ENCODE results near the gene VASH2. TPM values are rescaled to one million over a fixed set of nuclear protein-coding genes. Genes with fewer than 3 reads are reported as not detected.

VASH2 gene
- total RNA-seq, 1 experiment from 2014 or later, result not detected

DNA sequence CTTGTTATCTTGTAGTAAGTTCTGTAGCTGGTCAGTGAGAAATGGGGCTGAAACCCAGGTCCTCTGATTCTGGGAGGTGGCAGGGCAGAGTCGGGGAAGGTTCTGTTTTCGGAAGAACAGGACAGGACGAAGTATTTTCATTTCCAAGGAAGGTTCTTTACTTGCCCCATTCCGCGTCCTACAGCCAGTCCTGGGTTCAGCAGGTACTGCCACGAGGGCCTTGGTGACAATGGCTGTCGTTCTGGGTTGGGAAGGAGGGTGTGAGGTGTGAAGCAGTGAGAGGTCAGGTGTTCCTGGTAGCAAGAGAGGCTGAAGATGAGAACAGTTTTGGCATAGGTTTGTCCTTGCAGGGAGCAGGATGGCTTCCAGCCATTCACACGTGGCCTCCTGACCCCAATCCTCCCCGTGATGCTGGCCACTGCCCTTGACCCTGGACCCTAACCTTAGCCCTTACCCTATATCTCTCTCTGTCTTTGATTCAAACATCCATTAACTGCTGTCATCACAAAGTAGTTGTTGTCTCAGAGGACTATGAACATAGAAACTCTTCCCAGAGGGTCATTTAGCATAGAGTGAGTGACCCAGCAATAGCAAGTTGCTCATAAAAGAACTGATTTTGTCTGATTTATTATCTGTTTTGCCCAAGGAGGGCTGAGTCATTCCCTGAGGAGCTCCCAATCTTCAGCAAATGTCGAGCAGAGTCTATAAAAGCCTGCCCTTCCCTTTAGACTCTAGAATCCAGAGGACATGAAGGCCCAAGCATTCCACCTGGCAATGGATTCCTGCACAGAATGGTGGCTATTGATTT is 25.0 kb downstream of the VASH2 start:
- no peak overlapping the region for H3K4me3 ChIP-seq (ENCODE audit: low read length)
- H3K9ac ChIP-seq (ENCODE audit: low read length), result no peak overlapping the region
- no peak for DNase-seq
- no peaks in the 10 kb centered on the region for H3K27me3 ChIP-seq (ENCODE audit: low read length)
- no peaks in the 10 kb centered on the region for H3K9me2 ChIP-seq (replicated peaks; ENCODE audit: insufficient read depth, low read length)
- no peak overlapping the region for H3K27ac ChIP-seq (ENCODE audit: low read length)
- H3K4me1 ChIP-seq (ENCODE audit: low read length), result no peaks in the 10 kb centered on the region
- no peaks in the 10 kb centered on the region for H3K9me3 ChIP-seq (ENCODE audit: low read length)
- H4K20me1 ChIP-seq (ENCODE audit: insufficient read depth, low read depth, low read length), result no peaks in the 10 kb centered on the region
- no peak overlapping the region for H2AFZ ChIP-seq (ENCODE audit: low read length)
- no peaks in the 10 kb centered on the region for H3K36me3 ChIP-seq (ENCODE audit: insufficient read depth, low read length)
- H3K4me2 ChIP-seq (ENCODE audit: low read depth, low read length, poor library complexity, severe bottlenecking), result no peak overlapping the region
- no peaks in the 10 kb centered on the region for H3K79me2 ChIP-seq (ENCODE audit: low read length)

DNA sequence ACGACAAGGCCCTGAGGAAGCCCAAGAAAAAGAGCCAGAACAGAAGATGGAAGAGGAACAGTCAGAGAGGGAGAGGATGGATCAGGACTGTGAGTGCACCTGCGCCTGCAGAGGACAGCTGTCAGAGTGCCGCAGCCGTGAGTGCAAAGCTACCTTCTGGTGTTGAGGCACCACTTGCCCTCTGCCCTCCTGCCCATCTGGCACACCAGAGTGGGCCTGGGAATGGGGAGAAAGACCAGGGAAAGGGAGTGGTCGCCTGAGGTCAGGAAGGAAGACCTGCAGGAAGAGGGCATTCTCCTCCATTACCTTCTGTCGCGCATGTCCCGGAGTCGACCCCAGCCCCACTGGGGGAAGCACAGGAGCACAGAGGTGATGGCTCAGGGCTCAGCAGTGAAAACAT is 26.2 kb downstream of the VASH2 start:
- no peaks in the 10 kb centered on the region for H3K4me1 ChIP-seq (ENCODE audit: low read length)
- no peak for DNase-seq
- H3K27ac ChIP-seq (ENCODE audit: low read length), result no peak overlapping the region

GRCh38 chr1:212977781-212978645 is 27.7 kb downstream of the VASH2 start:
- DNase-seq, result no peak
- Histone ChIP-seq H3K4me2 (ENCODE audit: low read depth, low read length, poor library complexity, severe bottlenecking) (no peak overlapping the region), H3K36me3 (ENCODE audit: insufficient read depth, low read length) (no peaks in the 10 kb centered on the region), H3K9me3 (ENCODE audit: low read length) (no peaks in the 10 kb centered on the region), H3K4me1 (ENCODE audit: low read length) (no peaks in the 10 kb centered on the region), H3K4me3 (ENCODE audit: low read length) (no peak overlapping the region), H3K27ac (ENCODE audit: low read length) (no peak overlapping the region), H3K9me2 (replicated peaks; ENCODE audit: insufficient read depth, low read length) (no peaks in the 10 kb centered on the region), H3K79me2 (ENCODE audit: low read length) (no peaks in the 10 kb centered on the region), H3K27me3 (ENCODE audit: low read length) (no peaks in the 10 kb centered on the region), H4K20me1 (ENCODE audit: insufficient read depth, low read depth, low read length) (no peaks in the 10 kb centered on the region), H2AFZ (ENCODE audit: low read length) (no peak overlapping the region), H3K9ac (ENCODE audit: low read length) (no peak overlapping the region)

More for the DNA sequence above, 26.2 kb downstream of the VASH2 start:
- Histone ChIP-seq H3K4me3 (ENCODE audit: low read length) (no peak overlapping the region), H3K9me3 (ENCODE audit: low read length) (no peaks in the 10 kb centered on the region), H3K9me2 (replicated peaks; ENCODE audit: insufficient read depth, low read length) (no peaks in the 10 kb centered on the region), H3K36me3 (ENCODE audit: insufficient read depth, low read length) (no peaks in the 10 kb centered on the region), H3K4me2 (ENCODE audit: low read depth, low read length, poor library complexity, severe bottlenecking) (no peak overlapping the region), H3K27me3 (ENCODE audit: low read length) (no peaks in the 10 kb centered on the region), H3K79me2 (ENCODE audit: low read length) (no peaks in the 10 kb centered on the region), H3K9ac (ENCODE audit: low read length) (no peak overlapping the region), H2AFZ (ENCODE audit: low read length) (no peak overlapping the region), H4K20me1 (ENCODE audit: insufficient read depth, low read depth, low read length) (no peaks in the 10 kb centered on the region)

- no peak overlapping the region for H3K4me2 ChIP-seq (ENCODE audit: low read depth, low read length, poor library complexity, severe bottlenecking)
- no peaks in the 10 kb centered on the region for H4K20me1 ChIP-seq (ENCODE audit: insufficient read depth, low read depth, low read length)
- H3K4me3 ChIP-seq (ENCODE audit: low read length), result no peak overlapping the region
- H3K4me1 ChIP-seq (ENCODE audit: low read length), result no peaks in the 10 kb centered on the region
- H2AFZ ChIP-seq (ENCODE audit: low read length), result no peak overlapping the region
- H3K9me3 ChIP-seq (ENCODE audit: low read length), result no peaks in the 10 kb centered on the region
- no peaks in the 10 kb centered on the region for H3K27me3 ChIP-seq (ENCODE audit: low read length)
- no peak overlapping the region for H3K9ac ChIP-seq (ENCODE audit: low read length)
- no peaks in the 10 kb centered on the region for H3K79me2 ChIP-seq (ENCODE audit: low read length)
- no peaks in the 10 kb centered on the region for H3K36me3 ChIP-seq (ENCODE audit: insufficient read depth, low read length)
- H3K27ac ChIP-seq (ENCODE audit: low read length), result no peak overlapping the region
- no peaks in the 10 kb centered on the region for H3K9me2 ChIP-seq (replicated peaks; ENCODE audit: insufficient read depth, low read length)
- no peak for DNase-seq
These were observed 29.2 kb downstream of the VASH2 start for GRCh38 chr1:212979340-212980122.

DNA sequence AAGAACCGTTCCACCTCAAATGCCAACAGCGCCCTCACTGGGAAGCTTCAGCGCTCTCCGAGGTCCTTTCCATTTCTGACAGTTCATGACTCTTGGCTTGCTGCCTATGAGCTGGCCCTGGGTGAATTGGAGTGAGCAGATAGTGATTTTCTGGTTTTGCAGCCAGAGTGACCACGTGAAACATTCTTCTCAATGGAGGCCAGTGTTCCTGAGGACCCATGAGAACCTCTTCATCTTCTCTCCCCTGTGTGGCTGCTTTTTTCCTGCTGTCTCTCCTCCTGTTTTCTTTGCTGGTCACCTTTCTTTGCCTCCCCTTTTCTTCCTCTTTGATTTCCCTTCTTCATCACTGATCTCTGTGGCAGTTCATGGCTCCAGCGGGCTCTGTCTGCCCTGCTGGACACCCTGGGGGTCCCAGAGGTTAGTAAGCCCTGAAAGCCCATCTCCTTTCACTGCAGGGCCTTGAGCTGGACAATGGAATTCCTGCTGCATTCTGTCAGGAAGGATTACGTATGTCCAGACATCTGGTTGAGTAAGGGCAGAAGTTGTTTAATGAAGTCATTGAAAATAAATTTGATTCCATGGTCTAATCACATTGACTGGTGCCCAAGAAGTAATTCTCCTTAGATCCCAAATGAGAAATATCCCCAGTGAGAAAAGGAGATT is 29.9 kb downstream of the VASH2 start:
- Histone ChIP-seq H3K9me2 (replicated peaks; ENCODE audit: insufficient read depth, low read length) (no peaks in the 10 kb centered on the region), H3K4me3 (ENCODE audit: low read length) (no peak overlapping the region), H2AFZ (ENCODE audit: low read length) (no peak overlapping the region), H3K9ac (ENCODE audit: low read length) (no peak overlapping the region), H3K4me2 (ENCODE audit: low read depth, low read length, poor library complexity, severe bottlenecking) (no peak overlapping the region), H3K36me3 (ENCODE audit: insufficient read depth, low read length) (no peaks in the 10 kb centered on the region), H3K79me2 (ENCODE audit: low read length) (no peaks in the 10 kb centered on the region), H3K9me3 (ENCODE audit: low read length) (no peaks in the 10 kb centered on the region), H3K4me1 (ENCODE audit: low read length) (no peaks in the 10 kb centered on the region), H4K20me1 (ENCODE audit: insufficient read depth, low read depth, low read length) (no peaks in the 10 kb centered on the region), H3K27me3 (ENCODE audit: low read length) (no peaks in the 10 kb centered on the region), H3K27ac (ENCODE audit: low read length) (no peak overlapping the region)
- DNase-seq, result no peak

DNA sequence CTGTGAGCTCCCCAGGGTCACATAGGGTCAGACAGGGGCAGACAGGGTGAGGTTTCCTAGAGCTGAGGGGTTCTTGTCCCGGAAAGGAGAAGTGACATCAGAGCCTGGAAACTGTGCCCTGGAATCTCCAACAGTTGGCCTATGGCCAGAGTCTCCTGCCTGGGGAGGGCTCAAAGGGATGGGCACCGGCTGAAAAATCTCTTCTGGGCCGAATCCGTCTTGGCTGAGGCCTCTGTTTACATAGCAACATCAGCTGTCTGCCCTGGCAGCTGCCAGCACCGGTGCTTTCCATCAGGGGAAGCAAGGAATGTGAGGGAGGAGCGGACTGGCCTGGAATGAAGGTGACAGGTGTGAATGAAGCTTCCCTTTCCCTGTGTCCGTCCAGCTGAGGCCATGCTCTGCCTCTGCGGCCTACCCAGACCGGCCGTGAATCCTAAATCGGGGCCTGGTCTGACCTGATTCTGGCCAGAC is 30.7 kb downstream of the VASH2 start:
- no peak overlapping the region for H3K9ac ChIP-seq (ENCODE audit: low read length)
- H2AFZ ChIP-seq (ENCODE audit: low read length), result no peak overlapping the region
- no peaks in the 10 kb centered on the region for H3K79me2 ChIP-seq (ENCODE audit: low read length)
- no peaks in the 10 kb centered on the region for H3K27me3 ChIP-seq (ENCODE audit: low read length)
- H3K4me1 ChIP-seq (ENCODE audit: low read length), result no peaks in the 10 kb centered on the region
- H4K20me1 ChIP-seq (ENCODE audit: insufficient read depth, low read depth, low read length), result no peaks in the 10 kb centered on the region
- no peak for DNase-seq
- no peak overlapping the region for H3K4me2 ChIP-seq (ENCODE audit: low read depth, low read length, poor library complexity, severe bottlenecking)
- H3K9me2 ChIP-seq (replicated peaks; ENCODE audit: insufficient read depth, low read length), result no peaks in the 10 kb centered on the region
- no peaks in the 10 kb centered on the region for H3K9me3 ChIP-seq (ENCODE audit: low read length)
- H3K4me3 ChIP-seq (ENCODE audit: low read length), result no peak overlapping the region
- H3K36me3 ChIP-seq (ENCODE audit: insufficient read depth, low read length), result no peaks in the 10 kb centered on the region
- H3K27ac ChIP-seq (ENCODE audit: low read length), result no peak overlapping the region

- Histone ChIP-seq H2AFZ (ENCODE audit: low read length) (no peak overlapping the region), H3K4me3 (ENCODE audit: low read length) (no peak overlapping the region), H3K9me3 (ENCODE audit: low read length) (no peaks in the 10 kb centered on the region), H4K20me1 (ENCODE audit: insufficient read depth, low read depth, low read length) (no peaks in the 10 kb centered on the region), H3K9ac (ENCODE audit: low read length) (no peak overlapping the region), H3K4me2 (ENCODE audit: low read depth, low read length, poor library complexity, severe bottlenecking) (no peak overlapping the region), H3K4me1 (ENCODE audit: low read length) (no peaks in the 10 kb centered on the region), H3K36me3 (ENCODE audit: insufficient read depth, low read length) (no peaks in the 10 kb centered on the region), H3K79me2 (ENCODE audit: low read length) (no peaks in the 10 kb centered on the region), H3K27me3 (ENCODE audit: low read length) (no peaks in the 10 kb centered on the region), H3K9me2 (replicated peaks; ENCODE audit: insufficient read depth, low read length) (no peaks in the 10 kb centered on the region), H3K27ac (ENCODE audit: low read length) (no peak overlapping the region)
- DNase-seq, result no peak
These were observed 31.4 kb downstream of the VASH2 start for GRCh38 chr1:212981571-212982328.

All from Karpas-422 (cell line).